ENCODE data around the gene CCL21.

DNA sequence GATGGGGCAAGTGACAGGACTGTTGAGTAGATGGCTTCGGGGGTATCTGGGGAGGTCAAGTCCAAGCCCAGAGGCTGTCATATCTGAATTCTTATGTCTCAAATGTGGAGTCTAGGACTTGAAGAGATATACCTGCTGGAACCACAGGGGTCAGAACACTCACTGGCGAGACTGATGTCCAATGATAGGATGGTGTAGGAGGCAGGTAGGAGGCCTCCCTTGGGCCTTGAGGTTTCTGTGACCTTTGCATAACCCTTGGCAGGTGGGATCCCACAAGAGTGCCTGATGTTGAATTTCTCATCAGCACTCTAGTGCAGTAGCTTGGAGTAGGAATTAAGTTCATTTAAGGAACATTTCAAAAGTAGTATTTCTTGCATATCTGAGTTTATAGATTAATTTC, 2.8 kb downstream of the CCL21 start:
- TF ChIP-seq, protein P1, sequence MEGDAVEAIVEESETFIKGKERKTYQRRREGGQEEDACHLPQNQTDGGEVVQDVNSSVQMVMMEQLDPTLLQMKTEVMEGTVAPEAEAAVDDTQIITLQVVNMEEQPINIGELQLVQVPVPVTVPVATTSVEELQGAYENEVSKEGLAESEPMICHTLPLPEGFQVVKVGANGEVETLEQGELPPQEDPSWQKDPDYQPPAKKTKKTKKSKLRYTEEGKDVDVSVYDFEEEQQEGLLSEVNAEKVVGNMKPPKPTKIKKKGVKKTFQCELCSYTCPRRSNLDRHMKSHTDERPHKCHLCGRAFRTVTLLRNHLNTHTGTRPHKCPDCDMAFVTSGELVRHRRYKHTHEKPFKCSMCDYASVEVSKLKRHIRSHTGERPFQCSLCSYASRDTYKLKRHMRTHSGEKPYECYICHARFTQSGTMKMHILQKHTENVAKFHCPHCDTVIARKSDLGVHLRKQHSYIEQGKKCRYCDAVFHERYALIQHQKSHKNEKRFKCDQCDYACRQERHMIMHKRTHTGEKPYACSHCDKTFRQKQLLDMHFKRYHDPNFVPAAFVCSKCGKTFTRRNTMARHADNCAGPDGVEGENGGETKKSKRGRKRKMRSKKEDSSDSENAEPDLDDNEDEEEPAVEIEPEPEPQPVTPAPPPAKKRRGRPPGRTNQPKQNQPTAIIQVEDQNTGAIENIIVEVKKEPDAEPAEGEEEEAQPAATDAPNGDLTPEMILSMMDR (IDR thresholded peaks at IDR 0.05): no peak
- no peak for TF ChIP-seq POLR2A (IDR thresholded peaks at IDR 0.05)
